ENCODE measurements around the gene NKX3-2.

- TF ChIP-seq POLR2A (IDR thresholded peaks at IDR 0.05; ENCODE audit: low read length), result no peak
- TF ChIP-seq GATA1 (IDR thresholded peaks at IDR 0.05; ENCODE audit: low read depth, low read length), result no peak
Measured at GRCh38 chr4:13539047-13539618, 5.2 kb downstream of the NKX3-2 start.

Measured in erythroblast (primary cell).